HepG2 (cell line): ENCODE results near the gene ZBTB43. TPM values are rescaled to one million over a fixed set of nuclear protein-coding genes. Genes with fewer than 3 reads are reported as not detected.

ENCODE experiments used
- ATAC-seq: fragments of 200-7000 bp; cut with Tn5 transposase; 3 replicates; pipeline ENCODE4 v1.9.1; 2020; ENCODE audit warnings: mild to moderate bottlenecking, moderate library complexity
- BruUV-seq: library from RNA; stranded (reverse); fragments of 400-500 nt; replicated peaks from 2 replicates; lab custom pipeline; 2021; lab: Mats Ljungman, UMichigan
- CTCF ChIA-PET: fragments of 300-600 bp; formaldehyde crosslinking; extraction: SDS; loops from one replicate; lab custom pipeline; 2021; ENCODE audit warnings: low total read pairs, inconsistent platforms, low intra/inter-chr PET ratio; lab: Yijun Ruan, JAX
- POLR2A ChIA-PET: fragments of 350-600 bp; sonication (Branson Sonifier 250); formaldehyde crosslinking; loops from one replicate; lab custom pipeline; 2020; ENCODE audit warnings: antibody characterized with exemption, inconsistent platforms; lab: Yijun Ruan, JAX
- DNase-seq: peaks from one replicate; pipeline ENCODE4 v3.0.0-alpha.2; 2015; ENCODE audit warnings: low spot score
- FAIRE-seq: peaks from 3 replicates; lab custom pipeline; 2011; peaks lifted over from hg19 to GRCh38; lab: Jason Lieb, UNC
- H2AFZ ChIP-seq: one replicate; pipeline ENCODE4 v1.6.1; 2011; ENCODE audit warnings: low read length, inconsistent platforms
- H3K27ac ChIP-seq: fragments of 300-600 bp; 3 replicates; pipeline ENCODE4 v1.8.0; 2011; ENCODE audit warnings: mixed run types, mild to moderate bottlenecking, mixed read lengths, low read length, inconsistent platforms; ENCODE audit not compliant: insufficient read depth; ENCODE audit errors: extremely low read length
- H3K27me3 ChIP-seq, 2 experiments: fragments of 200-600 bp in 1 of 2; 2 replicates in 1 of 2; 3 replicates in 1 of 2; pipeline versions ENCODE4 v1.6.0 to v1.8.0; 2011; ENCODE audit warnings: low read length in 2 of 2, mild to moderate bottlenecking in 2 of 2, moderate library complexity in 2 of 2, inconsistent platforms in 1 of 2; ENCODE audit not compliant: insufficient read depth in 2 of 2, control insufficient read depth in 1 of 2
- H3K36me3 ChIP-seq, 2 experiments: fragments of 200-600 bp in 1 of 2; replicated peaks in 1 of 2; 2 replicates in 1 of 2; 3 replicates in 1 of 2; pipeline versions ENCODE4 v1.5.1 to v1.8.0; 2011; ENCODE audit warnings: low read length in 2 of 2, inconsistent platforms in 1 of 2; ENCODE audit not compliant: insufficient read depth in 2 of 2, control insufficient read depth in 1 of 2
- H3K4me1 ChIP-seq: 2 replicates; pipeline ENCODE4 v1.5.1; 2012; ENCODE audit warnings: low read length, inconsistent platforms; ENCODE audit not compliant: insufficient read depth
- H3K4me2 ChIP-seq: 2 replicates; pipeline ENCODE4 v1.6.0; 2011; ENCODE audit warnings: low read depth, low read length, inconsistent platforms
- H3K4me3 ChIP-seq, 3 experiments: fragments of 200-600 bp in 1 of 3; sonication (generic), shearing (Covaris generic) in 1 of 3; replicated peaks in 1 of 3; 2 replicates each; pipeline ENCODE4 v1.5.1; 2011 to 2016; ENCODE audit warnings: low read length in 3 of 3, inconsistent platforms in 2 of 3, low read depth in 2 of 3, mild to moderate bottlenecking in 2 of 3, control low read depth in 1 of 3, mixed read lengths in 1 of 3; ENCODE audit not compliant: insufficient read depth in 1 of 3
- H3K79me2 ChIP-seq: one replicate; pipeline ENCODE4 v1.6.1; 2011; ENCODE audit warnings: low read length, inconsistent platforms; ENCODE audit not compliant: insufficient read depth
- H3K9ac ChIP-seq: 2 replicates; pipeline ENCODE4 v1.6.0; 2011; ENCODE audit warnings: mild to moderate bottlenecking, low read depth, low read length, inconsistent platforms; ENCODE audit not compliant: insufficient read depth
- H3K9me3 ChIP-seq: 2 replicates; pipeline ENCODE4 v1.5.1; 2012; ENCODE audit warnings: mild to moderate bottlenecking, low read length
- H4K20me1 ChIP-seq: 2 replicates; pipeline ENCODE4 v1.6.0; 2011; ENCODE audit warnings: inconsistent platforms, mild to moderate bottlenecking, low read length, moderate library complexity; ENCODE audit not compliant: insufficient read depth
- HDAC6 ChIP-seq: fragments of 200-600 bp; sonication (generic); IDR thresholded peaks from 2 replicates; pipeline ENCODE4 v1.7.0; 2017; ENCODE audit warnings: mild to moderate bottlenecking, antibody characterized with exemption, low read length, low read depth
- SP5 ChIP-seq: IDR thresholded peaks from 2 replicates; pipeline ENCODE4 v1.6.1; 2016; ENCODE audit warnings: low read depth, borderline replicate concordance
- in situ Hi-C: cut with HindIII; loops from 2 replicates; pipeline ENCODE4 v1.10.0; 2017; ENCODE audit warnings: low pct_unique_long_range_greater_than_20kb; ENCODE audit not compliant: extremely low pct_ligation_motif_present
- intact Hi-C: fragments of 100-400 bp; cut with micrococcal nuclease; formaldehyde crosslinking; loops from one replicate; pipeline ENCODE4 v1.10.0; 2022; ENCODE audit not compliant: unreplicated experiment
- polyA plus RNA-seq, 8 experiments: library from polyadenylated mRNA; depleted of rRNA in 3 of 8; stranded (reverse) in 7 of 8; unstranded in 1 of 8; fragments of >200 nt; fragmentation: Illumina TruSeq in 4 of 8; extraction: Trizol in 4 of 8; gene quantifications; 2 replicates each; pipeline versions ENCODE4 v1.2.1 to v1.2.3, GENCODE V29; 2011 to 2016; ENCODE audit warnings: low read depth in 4 of 8, missing spikeins in 1 of 8, mixed read lengths in 1 of 8; ENCODE audit not compliant: insufficient read depth in 1 of 8
- total RNA-seq, 5 experiments: library from RNA; depleted of rRNA; stranded (reverse); fragments of >200 nt; fragmentation: Illumina TruSeq; extraction: Trizol; gene quantifications; 2 replicates each; pipeline ENCODE4 v1.2.3, GENCODE V29; 2016; ENCODE audit warnings: low read depth in 1 of 5
- TF ChIP-seq, protein P1 (sequence below): IDR thresholded peaks from 2 replicates; pipeline ENCODE4 v1.6.1; 2016; ENCODE audit warnings: missing compliant biosample characterization, missing genetic modification reagents, borderline replicate concordance
- TF ChIP-seq, protein P2 (sequence below): sonication (generic); formaldehyde crosslinking; IDR thresholded peaks from 2 replicates; pipeline ENCODE4 v1.8.0; 2022; ENCODE audit warnings: mild to moderate bottlenecking, missing genetic modification reagents, moderate library complexity

ZBTB43 gene
- total and polyA plus RNA-seq, 2 of the 13 experiments (the other 11 are each of a cell fraction or from before 2014, with no cell fraction given): 7.1 to 31.4 TPM

DNA sequence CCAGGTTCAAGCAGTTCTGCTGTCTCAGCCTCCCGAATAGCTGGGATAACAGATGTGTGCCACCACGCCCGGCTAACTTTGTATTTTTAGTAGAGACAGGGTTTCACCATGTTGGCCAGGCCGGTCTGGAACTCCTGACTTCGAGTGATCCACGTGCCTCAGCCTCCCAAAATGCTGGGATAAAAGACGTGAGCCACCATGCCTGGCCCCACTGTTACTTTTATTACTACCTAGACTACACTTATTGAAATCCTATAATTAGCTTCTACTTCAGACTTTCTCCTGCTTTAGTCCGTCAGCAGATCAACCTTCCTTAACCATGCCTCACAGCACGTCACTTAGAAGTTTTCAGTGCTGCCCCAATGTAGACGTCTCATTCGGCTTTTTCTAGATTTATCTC lies 8.2 kb downstream of the ZBTB43 start (continued):
- TF ChIP-seq, protein P1, sequence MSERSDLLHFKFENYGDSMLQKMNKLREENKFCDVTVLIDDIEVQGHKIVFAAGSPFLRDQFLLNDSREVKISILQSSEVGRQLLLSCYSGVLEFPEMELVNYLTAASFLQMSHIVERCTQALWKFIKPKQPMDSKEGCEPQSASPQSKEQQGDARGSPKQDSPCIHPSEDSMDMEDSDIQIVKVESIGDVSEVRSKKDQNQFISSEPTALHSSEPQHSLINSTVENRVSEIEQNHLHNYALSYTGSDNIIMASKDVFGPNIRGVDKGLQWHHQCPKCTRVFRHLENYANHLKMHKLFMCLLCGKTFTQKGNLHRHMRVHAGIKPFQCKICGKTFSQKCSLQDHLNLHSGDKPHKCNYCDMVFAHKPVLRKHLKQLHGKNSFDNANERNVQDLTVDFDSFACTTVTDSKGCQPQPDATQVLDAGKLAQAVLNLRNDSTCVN (CRISPR knock-in tag): no peak
- no peak for TF ChIP-seq SP5 (CRISPR knock-in tag)
- TF ChIP-seq, all 625 proteins: peak for 0

DNA sequence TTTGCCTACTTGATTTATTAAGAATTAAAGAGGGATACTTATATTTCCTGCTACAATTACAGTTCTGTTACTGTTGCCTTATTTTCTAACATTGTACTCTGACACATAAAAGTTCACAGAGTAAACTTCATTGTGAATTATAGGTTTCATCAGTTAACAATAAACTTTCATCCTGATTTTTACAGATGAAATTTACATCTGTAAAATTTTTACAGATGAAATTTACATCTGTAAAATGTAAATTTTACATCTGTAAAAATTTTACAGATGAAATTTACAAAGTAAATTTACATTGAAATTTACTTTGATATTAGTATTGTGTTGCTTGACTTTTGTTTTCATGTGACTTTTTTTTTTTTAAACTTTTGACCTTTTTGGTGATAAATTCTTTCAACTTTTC lies 9.3 kb downstream of the ZBTB43 start:
- TF ChIP-seq HDAC6: no peak
- TF ChIP-seq, protein P2, sequence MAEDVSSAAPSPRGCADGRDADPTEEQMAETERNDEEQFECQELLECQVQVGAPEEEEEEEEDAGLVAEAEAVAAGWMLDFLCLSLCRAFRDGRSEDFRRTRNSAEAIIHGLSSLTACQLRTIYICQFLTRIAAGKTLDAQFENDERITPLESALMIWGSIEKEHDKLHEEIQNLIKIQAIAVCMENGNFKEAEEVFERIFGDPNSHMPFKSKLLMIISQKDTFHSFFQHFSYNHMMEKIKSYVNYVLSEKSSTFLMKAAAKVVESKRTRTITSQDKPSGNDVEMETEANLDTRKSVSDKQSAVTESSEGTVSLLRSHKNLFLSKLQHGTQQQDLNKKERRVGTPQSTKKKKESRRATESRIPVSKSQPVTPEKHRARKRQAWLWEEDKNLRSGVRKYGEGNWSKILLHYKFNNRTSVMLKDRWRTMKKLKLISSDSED (CRISPR knock-in tag): no peak
- TF ChIP-seq, all 625 proteins: peak for 0
- Histone ChIP-seq H3K79me2 (peaks cover 65% of the 10 kb centered on the region), H3K27me3 (no peaks in the 10 kb centered on the region), H3K9me3 (peaks cover 19% of the 10 kb centered on the region), H3K4me3 (no peak overlapping the region), H3K4me2 (no peak overlapping the region), H2AFZ (no peak overlapping the region), H3K36me3 (peaks cover 1 to 33% of the 10 kb centered on the region in 2 experiments; a peak in 4 of 5 replicates), H3K27ac (no peak overlapping the region), H3K4me1 (peaks cover 8% of the 10 kb centered on the region), H3K9ac (no peak overlapping the region), H4K20me1 (no peaks in the 10 kb centered on the region)
- CTCF ChIA-PET: no interaction called here
- in situ Hi-C loops (no loop called here), intact Hi-C loops (no loop called here)
- FAIRE-seq (no peak), ATAC-seq (no peak), DNase-seq (no peak)
- BruUV-seq: no TSS peak
- POLR2A ChIA-PET: no interaction called here
